ENCODE results near the gene TMEM179. TPM values are rescaled to one million over a fixed set of nuclear protein-coding genes. Genes with fewer than 3 reads are reported as not detected.

Gene TMEM179
- polyA plus RNA-seq, 3 donors = 0.80 to 1.2 (median 0.80) TPM

DNA sequence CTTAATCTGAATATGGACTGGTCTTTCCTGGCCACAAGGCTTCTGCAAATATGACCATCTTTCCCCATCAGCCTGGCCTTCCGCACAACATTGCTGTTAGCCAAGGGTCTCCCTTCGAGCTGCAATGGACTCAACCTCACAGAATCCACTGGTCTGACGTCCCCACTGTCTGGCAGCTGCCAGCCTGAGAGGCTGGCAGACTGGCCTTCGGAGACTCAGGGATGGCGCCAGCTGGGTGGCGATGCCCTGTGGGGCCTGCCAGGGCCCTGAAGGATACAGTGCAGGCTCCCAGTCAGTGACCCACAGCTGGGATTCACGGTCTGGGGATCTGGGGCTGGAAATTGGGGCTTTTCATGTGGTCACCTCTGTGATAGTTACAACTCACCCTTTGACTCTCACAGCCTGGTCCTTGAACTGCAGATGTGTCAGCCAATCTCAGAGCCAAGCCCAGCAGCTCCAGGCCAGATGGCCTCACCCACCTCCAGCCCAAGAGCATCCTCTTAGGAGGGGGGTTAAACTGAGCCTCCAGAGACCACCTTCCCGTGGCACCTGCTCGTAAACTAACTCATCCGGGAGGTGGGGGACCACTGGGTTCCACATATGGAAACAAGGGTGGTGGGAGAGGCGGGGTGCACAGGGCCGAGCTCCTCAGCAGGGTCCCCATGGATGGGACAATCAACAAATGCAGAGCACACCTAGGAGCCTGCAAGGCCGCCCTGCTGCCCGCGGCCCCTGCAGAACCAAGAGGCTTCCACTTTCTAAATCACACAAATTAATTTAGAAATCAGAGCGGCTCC is 46.1 kb downstream of the TMEM179 start:
- no peak for DNase-seq (ENCODE audit: low read depth in 3 of 3, low spot score in 2 of 3)

GRCh38 chr14:104557766-104558165 is 46.8 kb downstream of the TMEM179 start:
- no peak for DNase-seq (ENCODE audit: low read depth in 3 of 3, low spot score in 2 of 3)

DNA sequence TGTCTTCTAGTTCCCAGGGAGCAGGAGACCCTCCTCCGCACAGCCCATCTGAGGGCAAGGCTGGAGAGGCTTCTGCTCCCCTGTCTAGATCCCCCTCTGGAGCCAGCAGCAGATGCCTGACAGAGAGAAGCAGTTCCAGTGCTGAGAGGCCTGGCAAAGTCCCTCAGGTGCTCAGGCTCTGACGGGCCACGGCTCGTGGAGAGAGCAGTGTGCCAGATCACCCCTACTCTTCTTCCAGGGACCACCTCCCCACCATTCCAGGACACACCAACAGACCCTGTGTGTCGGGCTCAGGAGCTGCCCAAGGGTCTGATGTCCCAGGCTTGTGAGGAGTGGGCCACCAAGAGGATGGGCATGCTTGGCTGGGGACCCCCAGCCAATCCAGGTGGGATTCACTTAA is 47.5 kb downstream of the TMEM179 start:
- no peak for DNase-seq (ENCODE audit: low read depth in 3 of 3, low spot score in 2 of 3)

- DNase-seq (ENCODE audit: low read depth in 3 of 3, low spot score in 2 of 3) = no peak
Observed at GRCh38 chr14:104556256-104557021, 48.1 kb downstream of the TMEM179 start.

- DNase-seq (ENCODE audit: low read depth in 3 of 3, low spot score in 2 of 3) = no peak
Observed at GRCh38 chr14:104555430-104556255, 48.9 kb downstream of the TMEM179 start.

DNA sequence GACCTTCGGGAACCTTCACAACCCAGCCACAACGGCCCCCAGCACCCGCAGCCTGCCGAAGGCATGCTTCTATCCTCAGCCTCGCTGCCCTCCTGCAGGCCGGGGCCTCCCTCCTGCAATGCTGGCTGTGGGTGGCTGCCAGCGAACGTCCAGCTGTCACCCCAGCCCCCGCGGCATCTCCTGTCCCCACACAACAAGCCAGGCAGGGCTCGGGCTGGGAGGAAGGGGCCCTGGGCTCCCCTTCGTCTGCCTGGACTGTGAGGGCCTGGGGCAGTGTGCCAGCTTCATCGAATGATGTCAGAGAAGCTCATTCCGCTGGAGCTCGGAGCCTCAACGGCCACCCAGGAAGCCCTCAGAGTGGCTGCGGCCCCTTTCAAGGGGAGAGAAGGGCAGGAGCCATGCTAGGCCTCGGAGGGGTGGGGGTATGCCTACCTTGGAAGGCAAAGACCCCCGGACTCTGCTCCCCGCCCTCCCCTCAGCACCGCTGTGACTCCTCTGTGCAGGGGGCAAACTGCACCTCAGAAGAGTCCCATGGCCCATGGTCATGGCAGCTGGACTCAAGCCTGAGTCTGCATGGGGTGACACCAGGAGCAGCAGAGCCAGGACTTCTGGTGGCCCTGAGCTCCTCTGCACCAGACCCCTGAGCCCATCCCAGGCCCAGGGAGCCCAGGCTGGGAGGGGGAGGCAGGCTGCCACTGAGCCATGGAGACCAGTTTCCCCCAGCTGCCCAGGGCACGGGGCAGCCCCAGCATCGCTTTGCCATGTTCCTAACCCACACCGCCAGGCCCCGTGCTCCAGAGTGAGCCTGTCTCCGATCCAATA is 49.8 kb downstream of the TMEM179 start:
- no peak for DNase-seq (ENCODE audit: low read depth in 3 of 3, low spot score in 2 of 3)

DNA sequence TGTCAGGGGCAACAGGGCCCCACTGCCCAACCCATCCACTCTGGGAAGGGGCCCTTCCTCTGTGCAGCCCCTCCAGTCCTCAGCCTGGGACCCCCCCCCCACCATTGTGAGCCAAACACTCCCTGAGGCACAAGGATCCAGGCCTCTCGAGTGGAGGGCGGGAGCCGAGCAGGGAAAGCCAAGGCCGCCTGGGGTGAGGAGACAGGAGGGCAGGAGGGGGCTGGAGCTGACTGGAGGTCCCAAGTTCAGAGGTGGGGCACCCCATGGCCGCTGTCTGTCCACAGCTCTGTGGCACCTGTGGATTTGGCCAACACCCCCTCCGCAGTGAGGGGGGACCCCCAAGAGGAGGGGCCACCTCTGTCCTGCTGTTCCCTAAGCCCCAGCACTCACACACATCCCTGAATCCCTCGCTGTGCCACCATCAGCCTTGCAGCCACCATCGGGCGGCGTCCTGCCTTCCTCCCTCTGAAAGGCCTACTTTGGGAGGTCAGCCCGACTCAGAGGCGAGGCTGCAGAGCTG is 50.4 kb downstream of the TMEM179 start:
- no peak for DNase-seq (ENCODE audit: low read depth in 3 of 3, low spot score in 2 of 3)

- DNase-seq (ENCODE audit: low read depth in 3 of 3, low spot score in 2 of 3) = no peak
Observed at GRCh38 chr14:104553166-104554087, 51.1 kb downstream of the TMEM179 start.

GRCh38 chr14:104552738-104553125 is 51.8 kb downstream of the TMEM179 start:
- no peak for DNase-seq (ENCODE audit: low read depth in 3 of 3, low spot score in 2 of 3)

DNA sequence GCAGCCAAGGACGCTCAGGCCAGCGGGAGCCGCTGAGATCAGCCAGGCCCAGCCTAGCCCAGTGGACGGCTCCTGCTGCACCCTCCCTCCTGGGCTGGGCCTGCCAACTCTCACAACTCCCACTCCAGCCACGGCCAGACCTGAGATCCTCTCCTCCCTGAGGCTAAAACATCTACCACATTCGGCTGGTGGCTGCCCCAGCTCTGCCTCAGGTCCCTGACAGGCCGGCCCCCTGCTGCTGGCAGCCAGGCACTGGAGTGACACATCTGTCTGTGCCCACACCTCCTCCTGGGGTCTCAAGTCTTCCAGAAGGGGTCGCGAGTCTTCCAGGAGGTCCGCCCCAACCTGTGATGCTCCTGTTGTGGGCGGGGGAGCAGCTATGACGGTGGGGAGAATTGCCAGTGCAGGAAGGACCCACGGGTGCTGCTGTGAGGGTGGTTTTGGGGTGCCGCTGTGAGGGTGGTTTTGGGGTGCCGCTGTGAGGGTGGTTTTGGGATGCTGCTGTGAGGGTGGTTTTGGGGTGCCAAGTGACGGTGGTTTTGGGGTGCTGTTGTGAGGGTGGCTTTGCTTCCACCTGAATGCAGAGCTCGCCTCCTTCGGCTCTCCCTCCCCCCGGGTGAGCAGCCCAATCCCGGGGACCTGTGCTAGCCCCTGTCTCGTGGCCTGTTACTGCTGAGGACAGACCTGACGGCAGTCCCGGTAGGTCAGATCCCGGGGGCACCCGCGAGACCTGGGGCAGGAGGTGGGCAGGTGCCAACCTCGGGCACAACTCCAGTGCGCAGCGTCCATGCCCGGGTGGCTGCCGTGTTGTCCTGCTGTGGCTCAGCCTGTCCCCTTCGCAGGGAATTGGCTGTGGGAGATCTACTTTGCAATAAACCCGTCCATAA is 52.5 kb downstream of the TMEM179 start:
- no peak for DNase-seq (ENCODE audit: low read depth in 3 of 3, low spot score in 2 of 3)

DNA sequence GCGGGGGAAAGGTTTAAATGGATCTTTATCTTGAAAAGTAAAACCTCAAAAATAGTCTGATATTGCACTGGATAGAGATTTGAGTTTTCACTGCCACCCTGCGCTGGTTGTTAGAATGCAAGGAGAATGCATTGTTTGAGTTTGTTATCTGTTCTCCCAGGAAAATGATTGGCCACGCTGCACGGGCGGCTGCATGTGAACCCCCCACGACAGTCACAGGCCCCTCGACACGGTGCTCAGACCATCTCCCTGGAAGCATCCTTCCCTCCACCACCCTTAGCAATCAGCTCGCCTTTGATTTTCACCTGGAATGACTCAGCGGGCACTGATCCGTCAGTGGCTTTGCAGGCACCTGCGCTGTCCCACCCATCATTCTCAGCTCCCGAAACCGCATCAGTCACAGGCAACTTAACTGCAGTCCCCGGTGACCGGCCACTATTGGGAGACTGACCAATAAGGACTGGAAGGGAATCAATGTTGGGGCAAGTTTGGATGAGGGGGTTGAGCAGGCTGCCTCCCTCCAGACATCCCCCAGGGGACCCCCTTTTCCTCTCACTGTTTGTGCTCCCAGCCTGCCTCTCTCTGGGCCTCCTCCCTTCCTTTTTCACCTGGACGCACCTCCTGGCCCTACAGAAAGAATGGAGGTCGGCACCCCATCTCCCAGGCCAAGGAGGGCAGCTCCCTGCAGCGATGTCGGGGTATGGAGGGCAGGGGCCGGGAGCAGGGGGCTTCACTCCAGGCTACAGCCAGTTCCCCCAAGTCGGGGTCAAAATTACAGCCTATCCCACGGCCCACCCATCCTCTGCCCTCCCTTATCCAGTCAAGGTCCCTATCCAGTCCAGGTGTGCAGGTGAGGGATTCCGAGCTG is 53.5 kb downstream of the TMEM179 start:
- no peak for DNase-seq (ENCODE audit: low read depth in 3 of 3, low spot score in 2 of 3)

DNA sequence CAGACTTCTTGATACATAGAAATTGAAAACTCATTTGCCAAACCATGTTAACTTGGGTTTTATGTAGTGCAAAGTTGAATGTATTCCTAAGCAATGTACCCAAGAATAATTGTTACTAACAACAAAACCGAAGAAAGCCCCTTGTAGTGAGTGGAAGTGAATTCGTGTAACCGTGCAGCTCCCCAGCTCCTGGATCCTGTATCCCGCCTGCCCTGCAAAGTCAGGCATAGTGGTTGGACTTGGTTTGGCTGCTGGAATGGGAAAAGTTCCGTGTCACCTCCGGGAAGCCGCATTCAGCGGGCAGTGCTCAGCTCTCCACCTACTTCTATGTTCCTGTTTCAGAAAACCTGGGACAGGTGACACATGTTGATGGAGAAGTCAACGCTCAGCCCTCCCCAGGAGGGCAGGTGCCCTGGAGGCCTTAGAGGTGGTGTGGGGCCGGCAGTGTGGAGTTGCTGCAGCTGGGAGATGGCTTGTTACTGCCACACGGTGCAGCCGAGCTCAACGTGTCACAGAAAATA is 54.2 kb downstream of the TMEM179 start:
- no peak for DNase-seq (ENCODE audit: low read depth in 3 of 3, low spot score in 2 of 3)

- DNase-seq (ENCODE audit: low read depth in 3 of 3, low spot score in 2 of 3) = no peak
Observed at GRCh38 chr14:104549536-104550339, 54.8 kb downstream of the TMEM179 start.

- no peak for DNase-seq (ENCODE audit: low read depth in 3 of 3, low spot score in 2 of 3)
Observed at GRCh38 chr14:104548802-104549535, 55.6 kb downstream of the TMEM179 start.

DNA sequence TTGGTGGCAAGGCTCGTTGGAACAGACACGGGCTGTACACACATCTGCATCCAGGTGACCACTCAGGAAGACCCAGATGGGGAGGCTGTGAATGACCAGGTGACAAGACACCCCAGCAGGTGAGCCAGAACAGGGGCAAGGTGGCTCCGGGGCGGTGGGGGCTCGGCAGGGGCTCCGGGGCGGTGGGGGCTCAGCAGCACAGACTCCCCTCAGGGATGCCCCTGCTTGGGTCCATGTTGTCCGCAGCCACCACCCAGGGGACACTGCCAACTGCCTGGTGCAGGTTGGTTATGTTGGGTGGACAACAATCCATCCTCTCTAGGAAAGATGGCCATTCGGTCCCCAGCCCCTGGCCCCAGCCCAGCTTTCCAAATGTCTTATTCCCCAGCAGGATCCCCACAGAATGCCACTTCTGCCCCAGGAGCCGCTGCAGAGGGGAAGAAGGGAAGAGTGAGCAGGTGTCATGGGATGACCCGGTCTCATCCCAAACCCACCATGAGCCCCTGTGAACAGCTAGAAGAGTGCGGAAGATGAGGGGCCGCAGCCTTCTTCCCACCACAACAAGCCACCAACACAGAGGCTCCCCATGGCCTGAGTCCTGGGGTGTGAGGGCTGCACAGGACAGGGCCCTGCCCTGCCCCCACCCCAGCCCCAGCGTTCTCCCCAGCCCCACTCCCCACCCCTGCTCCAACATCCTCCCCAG is 56.4 kb downstream of the TMEM179 start:
- DNase-seq (ENCODE audit: low read depth in 3 of 3, low spot score in 2 of 3) = no peak
